ENCODE data around the gene ZMYM3.

DNA sequence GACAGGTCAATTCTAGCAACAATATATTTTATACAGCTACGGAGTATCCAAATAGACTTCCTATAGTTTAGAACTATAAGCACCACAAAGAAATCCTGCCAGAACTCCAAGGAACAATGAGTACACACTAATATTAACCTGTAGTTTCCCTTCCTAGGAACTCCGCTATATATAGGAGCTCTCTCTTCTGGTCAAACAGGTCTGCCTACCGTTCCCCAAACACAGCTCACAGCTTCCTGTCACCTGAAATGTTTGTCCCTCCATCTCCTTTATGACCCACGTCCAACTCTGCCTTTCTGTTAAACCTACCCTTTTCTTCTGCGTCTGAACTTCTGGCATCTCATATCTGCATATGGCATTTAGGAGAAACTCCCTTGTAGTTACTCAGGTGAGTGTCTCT lies 41.4 kb downstream of the ZMYM3 start:
- TF ChIP-seq EZH2 (IDR thresholded peaks at IDR 0.05; ENCODE audit: borderline replicate concordance, low read depth, low read length, poor library complexity, severe bottlenecking), result no peak
- TF ChIP-seq, protein P1, sequence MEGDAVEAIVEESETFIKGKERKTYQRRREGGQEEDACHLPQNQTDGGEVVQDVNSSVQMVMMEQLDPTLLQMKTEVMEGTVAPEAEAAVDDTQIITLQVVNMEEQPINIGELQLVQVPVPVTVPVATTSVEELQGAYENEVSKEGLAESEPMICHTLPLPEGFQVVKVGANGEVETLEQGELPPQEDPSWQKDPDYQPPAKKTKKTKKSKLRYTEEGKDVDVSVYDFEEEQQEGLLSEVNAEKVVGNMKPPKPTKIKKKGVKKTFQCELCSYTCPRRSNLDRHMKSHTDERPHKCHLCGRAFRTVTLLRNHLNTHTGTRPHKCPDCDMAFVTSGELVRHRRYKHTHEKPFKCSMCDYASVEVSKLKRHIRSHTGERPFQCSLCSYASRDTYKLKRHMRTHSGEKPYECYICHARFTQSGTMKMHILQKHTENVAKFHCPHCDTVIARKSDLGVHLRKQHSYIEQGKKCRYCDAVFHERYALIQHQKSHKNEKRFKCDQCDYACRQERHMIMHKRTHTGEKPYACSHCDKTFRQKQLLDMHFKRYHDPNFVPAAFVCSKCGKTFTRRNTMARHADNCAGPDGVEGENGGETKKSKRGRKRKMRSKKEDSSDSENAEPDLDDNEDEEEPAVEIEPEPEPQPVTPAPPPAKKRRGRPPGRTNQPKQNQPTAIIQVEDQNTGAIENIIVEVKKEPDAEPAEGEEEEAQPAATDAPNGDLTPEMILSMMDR (conservative IDR thresholded peaks at IDR 0.05; ENCODE audit: low read depth, low read length), result no peak
